Ramos (cell line): ENCODE results near the gene ANKRD29.
"Not testable (repeated sequence)": the region's sequence is repeated elsewhere in the genome, so short reads cannot be mapped to it uniquely, and the experiment has no call there.

Source experiments
- in situ Hi-C: fragments of 300-500 bp; cut with MboI; formaldehyde crosslinking; loops from one replicate; pipeline ENCODE4 v1.14.3; 2022; ENCODE audit warnings: low sequenced_read_pairs; ENCODE audit not compliant: unreplicated experiment

ANKRD29 gene

DNA sequence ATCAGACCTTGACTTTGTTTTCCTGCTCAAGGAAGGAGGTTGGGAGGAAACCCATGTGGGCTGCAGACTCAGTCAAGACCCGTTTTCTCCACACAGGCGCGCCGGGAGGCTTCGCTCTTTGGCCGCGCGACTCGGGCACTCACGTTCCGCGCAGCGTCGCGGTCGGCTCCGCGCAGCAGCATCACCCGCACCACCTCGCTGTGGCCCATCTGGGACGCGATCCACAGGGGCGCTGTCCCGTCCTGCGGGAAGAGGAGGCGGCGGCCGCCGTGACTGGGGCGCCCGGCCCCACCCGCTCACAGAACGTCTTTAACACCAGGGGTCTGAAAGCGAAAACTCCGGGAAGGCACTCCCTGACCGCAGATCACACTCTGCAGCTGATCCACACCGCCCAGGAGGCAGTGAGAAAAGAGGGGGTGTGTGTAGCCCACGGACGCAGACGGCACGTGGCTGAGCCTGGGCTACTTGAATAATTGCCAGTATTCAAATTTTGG is 43.3 kb downstream of the ANKRD29 start:
- in situ Hi-C loops: no loop called here

GRCh38 chr18:23618862-23619387 is 43.8 kb downstream of the ANKRD29 start:
- in situ Hi-C loops: no loop called here

DNA sequence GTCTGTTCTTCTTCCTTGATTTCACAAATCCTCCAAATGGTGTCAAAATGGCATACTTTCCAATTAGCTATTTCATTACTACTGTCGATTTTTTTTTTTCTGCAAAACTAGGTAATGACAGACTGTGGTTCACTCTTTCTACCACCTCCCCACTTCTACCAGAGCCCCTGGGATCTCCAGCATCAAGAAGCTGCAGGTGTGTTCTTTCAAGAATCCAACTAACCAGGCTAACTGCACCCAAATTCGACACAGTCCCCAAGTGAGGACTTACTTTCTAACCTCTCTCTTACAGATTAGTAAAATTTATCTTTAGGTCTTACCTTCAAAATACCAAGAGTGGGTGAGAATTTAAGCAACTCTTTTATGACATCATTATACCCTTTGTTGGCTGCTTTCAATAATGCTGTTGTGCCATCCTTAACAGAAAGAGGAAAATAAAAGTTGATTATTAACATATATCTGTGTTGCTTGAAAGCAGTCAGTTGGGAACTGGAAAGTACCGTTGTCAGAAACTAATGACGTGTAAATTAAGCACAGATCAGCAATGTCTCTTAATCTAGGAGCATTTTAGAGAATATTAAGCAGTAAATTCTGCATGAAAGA is 45.2 kb downstream of the ANKRD29 start:
- in situ Hi-C loops: no loop called here

DNA sequence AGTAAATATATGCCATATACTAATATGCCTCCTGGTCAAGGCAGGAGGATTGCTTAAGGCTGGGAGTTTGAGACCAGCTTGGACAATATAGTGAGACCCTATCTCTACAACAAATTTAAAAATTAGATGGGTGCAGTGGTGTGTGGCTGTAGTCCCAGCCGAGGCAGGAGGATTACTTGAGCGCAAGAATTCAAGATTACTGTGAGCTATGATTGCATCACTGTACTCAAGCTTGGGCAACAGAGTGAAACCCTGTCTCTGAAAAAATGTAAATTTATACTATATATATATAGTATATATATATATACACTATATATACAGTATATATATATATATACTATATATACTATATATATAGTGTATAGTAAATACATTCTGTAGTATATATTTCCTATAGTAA is 46.5 kb downstream of the ANKRD29 start:
- in situ Hi-C loops: no loop called here

DNA sequence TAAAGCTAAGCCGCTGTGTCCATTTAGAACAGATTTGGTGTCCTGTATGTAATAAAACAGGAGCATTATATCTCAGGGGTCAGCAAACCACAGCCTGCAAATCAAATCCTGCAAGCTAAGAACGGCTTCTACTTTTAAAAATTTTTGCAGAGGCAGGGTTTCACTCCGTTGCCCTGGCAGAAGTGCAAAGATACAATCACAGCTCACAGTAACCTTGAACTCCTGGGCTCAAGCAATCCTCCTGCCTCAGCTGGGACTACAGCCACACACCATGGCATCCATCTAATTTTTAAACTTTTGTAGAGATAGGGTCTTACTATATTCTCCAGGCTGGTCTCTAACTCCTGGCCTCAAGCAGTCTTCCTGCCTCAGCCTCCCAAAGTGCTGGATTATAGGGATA is 47.8 kb downstream of the ANKRD29 start:
- in situ Hi-C loops: no loop called here

DNA sequence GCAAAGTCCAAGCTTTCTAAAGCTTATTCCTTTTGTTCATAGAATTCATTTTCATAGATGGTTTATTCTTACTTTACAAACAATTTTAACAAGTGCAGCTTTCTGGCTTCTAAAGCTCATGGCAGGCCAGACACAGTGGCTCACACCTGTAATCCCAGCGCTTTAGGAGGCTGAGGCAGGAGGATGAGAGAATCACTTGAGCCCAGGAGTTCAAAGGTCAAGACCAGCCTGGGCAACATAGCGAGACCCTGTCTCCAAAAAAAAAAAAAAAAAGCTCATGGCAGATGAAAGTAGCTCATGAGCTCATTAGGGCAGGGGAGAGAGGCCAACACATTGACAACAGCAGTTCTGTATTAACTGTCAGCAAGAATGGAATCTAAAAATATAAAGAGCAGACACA is 48.3 kb downstream of the ANKRD29 start:
- in situ Hi-C loops: no loop called here

DNA sequence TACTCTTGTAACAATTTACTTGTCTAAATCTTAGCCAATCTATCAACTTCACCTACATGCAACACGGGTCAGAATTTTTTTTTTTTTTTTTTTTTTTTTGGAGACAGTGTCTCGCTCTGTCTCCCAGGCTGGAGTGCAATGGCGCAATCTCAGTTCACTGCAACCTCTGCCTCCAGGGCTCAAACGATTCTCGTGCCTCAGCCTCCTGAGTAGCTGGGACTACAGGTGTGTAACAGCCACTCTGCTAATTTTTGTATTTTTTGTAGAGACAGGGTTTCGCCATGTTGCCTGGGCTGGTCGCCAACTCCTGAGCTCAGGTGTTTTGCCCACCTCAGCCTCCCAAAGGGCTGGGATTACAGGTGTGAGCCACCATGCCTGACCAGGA is 49.6 kb downstream of the ANKRD29 start:
- in situ Hi-C loops: not testable (repeated sequence)

DNA sequence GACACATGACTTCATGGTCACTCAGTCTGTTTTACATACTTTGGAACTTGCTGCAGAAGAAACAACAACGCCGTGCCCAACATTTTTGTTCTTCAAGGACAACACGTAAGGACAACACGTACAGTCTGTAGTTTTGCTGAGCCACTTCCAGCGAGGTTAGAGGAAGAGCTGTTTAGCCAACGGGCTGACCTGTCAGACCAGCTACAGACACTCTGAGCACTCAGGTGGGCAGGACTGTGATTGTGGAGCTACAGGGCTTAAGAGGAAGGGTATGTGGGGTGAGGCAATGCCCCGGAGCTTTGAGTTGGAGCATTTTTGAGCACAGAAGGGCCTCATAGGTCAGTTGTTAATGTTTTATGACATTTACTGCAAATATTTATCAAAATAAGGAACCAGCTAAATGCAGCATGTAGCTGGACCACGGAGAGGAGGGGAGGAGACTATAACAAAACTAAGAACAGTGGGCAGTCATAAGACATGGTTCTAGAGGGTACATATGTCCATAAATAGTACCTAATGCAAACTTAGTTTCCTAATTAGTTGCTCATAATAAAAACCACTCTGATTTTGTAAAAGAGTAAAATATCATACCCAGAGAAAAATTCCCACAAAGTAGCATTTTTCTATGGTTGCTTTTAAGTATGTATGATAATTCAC is 50.1 kb downstream of the ANKRD29 start:
- in situ Hi-C loops: no loop called here

- in situ Hi-C loops: no loop called here
These were observed 53.2 kb downstream of the ANKRD29 start for GRCh38 chr18:23609390-23610023.

DNA sequence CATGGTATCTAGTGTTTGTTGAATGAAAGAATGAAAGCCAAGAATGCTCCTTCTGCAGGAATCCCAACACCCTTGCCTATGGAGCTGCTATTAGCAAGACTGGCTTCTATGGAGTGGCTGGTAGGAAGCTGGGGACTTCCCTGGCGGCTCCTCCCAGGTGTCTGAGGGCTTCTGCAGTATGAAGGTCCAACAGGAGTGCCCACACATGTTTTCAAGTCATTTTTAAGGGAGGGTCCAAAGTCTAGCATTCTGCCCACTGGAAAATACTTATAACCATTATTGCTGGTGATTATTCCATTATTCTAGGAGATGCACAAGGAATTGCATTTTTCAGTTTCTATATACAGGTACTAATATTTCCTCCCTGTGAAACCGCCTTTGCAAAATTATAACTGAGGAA is 54.5 kb downstream of the ANKRD29 start:
- in situ Hi-C loops: no loop called here

- in situ Hi-C loops: no loop called here
These were observed 56.8 kb downstream of the ANKRD29 start for GRCh38 chr18:23605941-23606340.

DNA sequence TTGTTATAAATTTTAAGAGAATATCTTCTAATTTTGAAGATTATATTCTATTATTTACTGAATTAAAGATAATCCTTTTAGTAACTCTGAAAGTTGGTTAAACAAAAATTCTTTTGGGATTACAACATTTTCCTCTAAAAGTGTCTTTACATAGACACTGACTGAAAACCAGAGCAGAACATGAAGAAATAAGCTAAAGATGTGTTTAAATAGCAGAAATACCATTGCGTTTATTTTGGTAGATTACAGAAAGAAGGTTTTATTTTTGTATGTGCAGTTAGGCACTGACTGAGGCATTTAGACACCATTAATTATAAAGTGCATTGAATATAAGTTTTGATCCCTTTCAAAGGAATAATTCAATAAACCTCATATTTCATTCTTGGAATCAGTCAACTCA is 62.9 kb downstream of the ANKRD29 start:
- in situ Hi-C loops: no loop called here

- in situ Hi-C loops: no loop called here
These were observed 66.5 kb downstream of the ANKRD29 start for GRCh38 chr18:23596183-23596582.

- in situ Hi-C loops: no loop called here
These were observed 67.1 kb downstream of the ANKRD29 start for GRCh38 chr18:23595591-23595990.

DNA sequence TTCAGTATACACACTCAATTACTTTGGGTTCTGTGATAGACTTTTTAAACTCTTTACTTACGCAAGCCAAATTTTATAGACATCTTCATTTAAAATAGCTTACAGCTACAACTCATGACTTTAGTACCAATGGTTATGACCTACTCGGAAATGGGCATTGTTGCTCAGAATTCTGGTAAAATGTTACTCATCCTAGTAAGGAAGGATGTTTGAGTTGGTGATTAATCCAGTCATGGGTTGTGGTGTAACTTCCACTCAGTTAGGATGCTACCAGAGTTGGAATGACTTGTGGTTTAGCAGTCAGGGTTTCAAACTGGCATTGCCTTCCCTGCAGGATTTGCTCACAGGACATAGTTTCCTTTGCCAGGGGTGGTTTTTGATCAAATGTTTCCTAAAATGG is 69.0 kb downstream of the ANKRD29 start:
- in situ Hi-C loops: no loop called here

GRCh38 chr18:23592911-23593310 is 69.8 kb downstream of the ANKRD29 start:
- in situ Hi-C loops: no loop called here

DNA sequence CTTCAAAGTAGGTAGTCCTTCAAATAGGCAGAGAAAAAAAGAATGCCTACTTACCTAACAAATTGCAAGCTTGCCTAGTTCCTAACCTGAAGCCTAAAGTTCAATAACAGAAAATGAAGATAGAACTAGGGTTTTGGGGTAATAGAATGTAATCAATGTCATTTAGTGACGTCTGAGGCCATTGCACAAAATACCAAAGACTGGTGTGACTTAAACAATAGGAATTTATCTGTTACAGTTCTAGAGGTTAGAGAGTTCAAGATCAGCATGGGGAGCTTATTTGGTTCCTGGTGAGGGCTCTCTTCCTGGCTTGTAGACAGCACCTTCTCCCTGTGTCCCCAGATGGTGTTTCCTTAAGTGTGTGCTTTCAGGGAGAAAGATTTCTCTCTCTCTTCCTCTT is 71.7 kb downstream of the ANKRD29 start:
- in situ Hi-C loops: no loop called here

DNA sequence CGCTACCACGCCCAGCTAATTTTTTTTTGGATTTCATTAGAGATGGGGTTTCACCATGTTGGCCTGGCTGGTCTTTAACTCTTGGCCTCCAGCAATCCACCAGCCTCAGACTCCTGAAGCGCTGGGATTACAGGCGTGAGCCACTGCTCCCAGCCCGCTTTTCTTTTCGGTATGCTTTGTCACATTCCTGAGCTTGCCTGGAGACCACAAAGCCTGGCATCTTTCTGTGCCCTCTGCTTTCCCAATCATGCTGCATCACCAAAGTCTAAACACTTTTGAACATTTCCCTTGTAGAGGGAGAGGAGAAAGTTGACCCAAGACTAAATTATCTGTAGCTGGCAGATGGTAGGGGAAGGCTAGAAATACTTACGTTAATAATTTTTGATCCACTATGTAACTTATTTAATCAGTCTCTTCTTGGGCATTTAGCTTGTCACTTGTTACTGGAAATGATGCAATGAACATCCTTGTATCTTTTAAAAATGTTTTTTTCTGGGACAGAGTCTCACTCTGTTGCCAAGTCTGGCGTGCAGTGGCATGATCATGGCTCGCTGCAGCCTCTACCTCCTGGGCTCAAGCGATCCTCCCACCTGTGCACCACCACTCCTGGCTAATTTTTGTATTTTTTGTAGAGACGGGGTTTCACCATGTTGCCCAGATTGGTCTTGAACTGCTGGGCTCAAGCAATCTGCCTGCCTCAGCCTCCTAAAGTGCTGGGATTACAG is 73.7 kb downstream of the ANKRD29 start:
- in situ Hi-C loops: no loop called here

DNA sequence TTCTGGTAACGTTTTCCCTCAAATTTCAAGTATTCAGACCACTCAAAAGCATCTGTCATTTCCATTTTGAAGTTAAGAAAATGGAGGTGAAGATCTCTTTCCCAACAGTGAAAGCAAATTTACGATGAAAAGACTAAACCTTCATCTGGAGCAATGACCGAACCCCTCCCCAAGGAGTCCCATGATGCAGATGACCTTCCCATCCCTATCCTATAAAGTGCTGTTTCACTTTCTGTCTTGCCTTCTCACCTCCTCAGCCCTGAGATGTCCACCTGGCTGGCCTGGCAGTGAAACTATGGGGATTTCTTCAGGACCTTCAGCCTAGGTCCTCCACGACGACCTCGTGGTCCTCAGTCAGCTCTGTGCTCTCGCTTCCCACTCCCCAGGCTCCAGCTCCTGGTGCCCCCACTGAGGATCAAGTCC is 75.5 kb downstream of the ANKRD29 start:
- in situ Hi-C loops: no loop called here

GRCh38 chr18:23586249-23587196 is 76.2 kb downstream of the ANKRD29 start, which contains the start of gene NPC1:
NPC1 (minus strand) TSS chr18:23586506; CDS start chr18:23586343, 163 bp downstream.
- in situ Hi-C loops: no loop called here
